Muscle of arm (tissue), 12 donors: Measurements from ENCODE around the gene ALDH2. TPM values are rescaled to one million over a fixed set of nuclear protein-coding genes. Genes with fewer than 3 reads are reported as not detected.
A peak's percentile ranks its signal among the peaks of the same experiment; 100 is the strongest.
"Not testable (repeated sequence)": the region's sequence is repeated elsewhere in the genome, so short reads cannot be mapped to it uniquely, and the experiment has no call there.

Experiments
- DNase-seq: peaks from one replicate; pipeline ENCODE4 v3.0.0-alpha.2; 2013
- polyA plus RNA-seq, 12 donors: library from polyadenylated mRNA; unstranded; fragments of 120-200 nt; gene quantifications; one replicate each; pipeline ENCODE4 v1.2.1, GENCODE V29; 2013; ENCODE audit not compliant: insufficient read length in 12 of 12

The ALDH2 gene
- polyA plus RNA-seq, 12 donors, result 23.1 to 53.9 (median 34.5) TPM; not detected in 1

DNA sequence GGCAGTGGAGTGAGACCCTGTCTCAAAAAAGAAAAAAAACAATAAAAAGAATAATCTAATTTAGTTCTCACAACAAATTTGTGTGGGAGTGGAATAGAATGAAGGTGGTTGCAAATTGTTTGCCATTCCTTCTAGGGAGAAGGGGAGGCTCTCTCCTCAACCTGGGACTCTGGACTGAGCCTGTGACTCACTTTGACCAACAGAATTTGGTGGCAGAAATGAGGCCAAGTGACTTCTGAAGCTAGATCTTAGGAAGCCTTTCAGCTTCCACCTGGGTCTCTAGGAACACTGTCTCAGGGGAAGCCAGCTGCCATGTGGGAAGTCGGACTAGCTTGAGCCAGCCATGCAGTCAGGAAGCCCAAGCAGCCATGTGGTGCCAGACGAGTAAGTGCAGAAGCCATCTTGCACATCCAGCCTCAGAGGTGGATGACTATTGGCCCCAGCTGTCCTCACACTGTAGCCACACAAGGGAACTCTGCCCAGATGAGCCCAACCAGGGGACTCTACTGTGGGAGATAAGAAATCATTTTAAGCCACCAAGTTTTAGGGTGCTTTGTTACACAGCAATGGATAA, 14.4 kb downstream of the ALDH2 start:
- DNase-seq, result no peak

DNA sequence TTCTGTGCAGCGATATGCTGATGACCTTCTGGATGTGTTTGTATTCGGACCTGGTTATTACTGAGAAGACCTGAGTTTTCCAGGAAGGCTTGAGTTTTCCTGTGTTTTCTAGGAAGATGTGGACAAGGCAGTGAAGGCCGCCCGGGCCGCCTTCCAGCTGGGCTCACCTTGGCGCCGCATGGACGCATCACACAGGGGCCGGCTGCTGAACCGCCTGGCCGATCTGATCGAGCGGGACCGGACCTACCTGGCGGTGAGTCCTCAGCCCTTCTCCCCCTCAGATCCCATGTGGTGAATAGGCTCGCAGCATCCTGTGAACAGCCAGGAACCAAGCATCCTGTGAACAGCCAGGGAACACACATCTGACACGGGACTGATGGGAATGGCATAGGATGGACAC, 16.3 kb downstream of the ALDH2 start:
- DNase-seq, result no peak

DNA sequence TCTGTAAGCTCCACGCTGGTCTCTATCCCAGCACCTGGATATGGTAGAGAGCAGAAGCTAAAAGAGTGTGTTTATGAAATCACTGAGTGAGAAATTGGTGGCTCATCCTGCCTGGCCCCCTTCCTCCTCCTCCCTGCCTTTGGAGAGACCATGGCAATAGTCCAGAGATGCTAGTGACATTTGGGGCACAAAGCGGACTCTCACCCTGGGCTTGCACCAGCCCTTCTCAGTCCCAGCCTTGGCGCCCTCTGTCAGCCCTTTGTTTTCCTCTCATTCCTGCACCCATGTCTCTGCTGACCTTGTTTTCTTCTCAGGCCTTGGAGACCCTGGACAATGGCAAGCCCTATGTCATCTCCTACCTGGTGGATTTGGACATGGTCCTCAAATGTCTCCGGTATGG, 18.2 kb downstream of the ALDH2 start:
- no peak for DNase-seq

DNA sequence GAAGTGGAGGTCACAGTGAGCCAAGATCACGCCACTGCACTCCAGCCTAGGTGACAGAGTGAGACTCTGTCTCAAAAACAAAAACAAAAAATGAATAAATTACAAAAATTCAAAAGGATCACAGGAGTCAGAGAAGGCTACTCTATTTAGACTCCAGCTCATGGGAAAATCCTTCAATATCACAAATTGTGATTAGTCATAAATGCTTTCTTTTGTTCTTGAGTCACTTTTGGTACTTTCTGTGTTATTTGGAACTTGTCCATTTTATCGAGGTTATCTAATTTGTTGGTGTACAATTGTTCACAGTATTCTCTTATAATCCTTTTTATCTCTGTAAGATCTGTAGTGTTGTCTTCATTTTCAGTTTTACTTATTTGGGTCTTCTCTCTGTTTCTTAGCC, 18.9 kb downstream of the ALDH2 start:
- DNase-seq, result no peak

DNA sequence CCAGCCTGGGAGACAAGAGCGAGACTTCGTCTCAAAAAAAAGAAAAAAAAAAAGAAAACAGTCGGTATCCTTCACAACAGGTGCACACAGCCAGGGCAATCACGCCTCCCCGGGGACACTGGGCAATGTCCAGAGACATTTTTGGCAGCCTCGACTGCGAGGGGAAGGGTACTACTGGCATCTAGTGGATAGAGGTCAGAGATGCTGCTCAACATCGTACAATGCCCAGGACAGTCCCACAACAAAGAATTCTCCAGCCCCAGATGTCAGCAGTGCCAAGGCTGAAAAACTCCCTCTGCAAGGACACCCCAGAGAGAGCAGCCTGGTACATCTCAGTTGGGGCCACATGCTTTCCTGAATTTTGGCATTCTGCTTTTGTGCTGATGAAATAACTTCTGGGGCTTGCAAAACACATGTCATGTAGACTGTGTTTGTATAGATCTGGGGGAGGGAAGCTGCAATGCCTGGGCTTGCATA, 21.5 kb downstream of the ALDH2 start:
- no peak for DNase-seq

DNA sequence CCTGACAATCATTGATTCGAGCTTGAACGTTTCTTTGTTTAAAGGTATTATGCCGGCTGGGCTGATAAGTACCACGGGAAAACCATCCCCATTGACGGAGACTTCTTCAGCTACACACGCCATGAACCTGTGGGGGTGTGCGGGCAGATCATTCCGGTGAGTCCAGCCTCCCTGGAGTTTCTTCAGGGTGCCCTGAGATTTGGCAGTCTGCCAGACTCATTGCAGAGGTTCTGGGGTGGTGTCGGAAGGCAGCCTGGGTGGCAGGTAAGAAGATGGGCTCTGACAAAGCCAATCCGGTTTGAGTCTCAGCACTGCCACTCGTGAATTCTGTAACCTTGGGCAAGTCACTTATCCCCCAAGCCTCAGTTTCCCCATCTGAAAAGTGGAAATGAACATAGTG, 23.0 kb downstream of the ALDH2 start:
- DNase-seq, result no peak

DNA sequence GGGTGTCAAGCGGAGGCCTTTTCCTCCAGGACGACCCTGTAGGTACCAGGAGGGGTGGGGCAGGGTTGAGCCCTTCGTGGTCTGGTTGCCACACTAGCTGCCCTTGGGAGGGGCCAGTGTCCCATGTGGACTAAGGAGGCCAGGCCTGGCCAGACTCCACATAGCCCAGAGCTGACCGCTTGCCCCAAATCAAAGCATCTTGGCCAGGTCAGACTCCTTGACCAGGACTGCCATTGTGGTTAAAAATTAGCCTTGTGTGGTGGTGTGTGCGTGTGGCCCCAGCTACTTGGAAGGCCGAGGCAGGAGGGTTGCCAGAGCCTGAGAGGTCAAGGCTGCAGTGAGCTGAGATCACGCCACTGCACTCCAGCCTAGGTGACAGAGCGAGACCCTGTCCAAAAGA, 24.8 kb downstream of the ALDH2 start:
- DNase-seq, result no peak

DNA sequence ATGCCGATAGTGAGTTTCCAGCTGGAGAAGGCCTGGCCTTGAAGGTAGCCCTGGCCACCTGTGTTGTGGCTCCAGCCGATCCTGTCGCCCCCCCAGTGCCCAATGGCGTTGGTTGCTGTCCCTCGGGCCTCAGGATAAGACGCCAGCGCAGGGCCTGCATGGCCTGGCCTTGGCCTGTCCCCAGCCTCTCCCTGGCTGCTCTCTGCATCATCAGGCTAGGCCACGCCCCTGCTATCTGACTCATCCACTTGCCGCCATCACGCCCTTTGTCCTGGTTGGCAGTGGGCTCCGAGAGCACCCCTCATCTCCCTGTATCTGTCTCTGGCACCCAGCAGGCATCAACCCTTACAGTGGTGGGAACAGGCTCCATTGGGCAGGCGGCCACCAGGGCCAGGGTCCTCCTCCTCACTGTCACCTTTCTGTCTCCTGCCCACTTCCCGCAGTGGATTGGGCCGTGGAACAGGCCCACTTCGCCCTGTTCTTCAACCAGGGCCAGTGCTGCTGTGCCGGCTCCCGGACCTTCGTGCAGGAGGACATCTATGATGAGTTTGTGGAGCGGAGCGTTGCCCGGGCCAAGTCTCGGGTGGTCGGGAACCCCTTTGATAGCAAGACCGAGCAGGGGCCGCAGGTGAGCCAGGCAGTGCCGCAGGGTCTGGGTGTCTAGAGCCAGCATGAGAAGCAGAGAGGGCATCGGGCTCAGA, 25.6 kb downstream of the ALDH2 start:
- DNase-seq, result no peak

DNA sequence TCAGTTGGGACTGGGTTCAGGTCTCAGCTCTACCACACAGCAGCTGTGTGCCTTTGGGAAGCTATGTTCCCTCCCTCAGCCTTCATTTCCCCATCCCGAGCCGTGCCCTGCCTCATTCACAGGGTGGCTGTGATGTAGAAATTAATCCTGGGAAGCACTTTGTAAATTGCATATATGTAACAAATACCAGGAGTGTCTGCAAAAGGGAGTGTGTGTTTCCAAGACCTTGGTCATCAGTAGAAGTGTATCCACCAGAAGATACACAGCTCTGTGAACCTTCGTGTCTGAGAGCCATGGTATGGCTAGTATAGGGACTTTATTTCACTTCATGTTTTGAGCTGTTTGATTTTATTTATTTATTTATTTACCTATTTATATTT, 26.1 kb downstream of the ALDH2 start:
- DNase-seq, result no peak

DNA sequence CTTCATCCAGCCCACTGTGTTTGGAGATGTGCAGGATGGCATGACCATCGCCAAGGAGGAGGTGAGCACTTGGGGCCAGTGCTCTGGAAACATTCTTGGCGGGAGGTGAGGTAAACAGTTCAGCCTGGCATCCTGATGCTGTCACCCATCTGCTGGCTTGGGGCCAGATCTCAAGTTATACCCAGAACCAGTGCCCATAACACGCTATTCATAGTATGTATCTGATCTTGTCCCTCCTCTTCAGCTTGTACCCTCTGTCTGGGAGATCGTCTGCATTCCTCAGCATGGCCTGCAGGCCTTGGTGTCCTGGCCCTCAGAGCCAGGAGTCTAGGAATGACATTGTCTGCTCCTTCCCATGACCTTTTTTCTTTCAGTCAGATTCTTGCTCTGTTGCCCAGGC, 31.4 kb downstream of the ALDH2 start:
- no peak for DNase-seq

DNA sequence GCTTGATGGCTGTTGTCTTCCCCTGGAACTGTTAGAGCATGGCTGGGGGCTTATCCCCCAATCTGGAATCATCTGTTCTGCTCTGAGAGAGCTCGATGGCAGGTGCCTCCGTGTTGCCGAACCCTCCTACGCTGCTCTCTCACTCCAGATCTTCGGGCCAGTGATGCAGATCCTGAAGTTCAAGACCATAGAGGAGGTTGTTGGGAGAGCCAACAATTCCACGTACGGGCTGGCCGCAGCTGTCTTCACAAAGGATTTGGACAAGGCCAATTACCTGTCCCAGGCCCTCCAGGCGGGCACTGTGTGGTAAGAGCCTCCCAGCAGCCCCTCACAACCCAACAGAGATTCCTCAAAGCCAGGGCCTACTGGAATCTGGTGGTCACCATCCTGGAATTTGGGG, 33.0 kb downstream of the ALDH2 start:
- DNase-seq, result no peak

DNA sequence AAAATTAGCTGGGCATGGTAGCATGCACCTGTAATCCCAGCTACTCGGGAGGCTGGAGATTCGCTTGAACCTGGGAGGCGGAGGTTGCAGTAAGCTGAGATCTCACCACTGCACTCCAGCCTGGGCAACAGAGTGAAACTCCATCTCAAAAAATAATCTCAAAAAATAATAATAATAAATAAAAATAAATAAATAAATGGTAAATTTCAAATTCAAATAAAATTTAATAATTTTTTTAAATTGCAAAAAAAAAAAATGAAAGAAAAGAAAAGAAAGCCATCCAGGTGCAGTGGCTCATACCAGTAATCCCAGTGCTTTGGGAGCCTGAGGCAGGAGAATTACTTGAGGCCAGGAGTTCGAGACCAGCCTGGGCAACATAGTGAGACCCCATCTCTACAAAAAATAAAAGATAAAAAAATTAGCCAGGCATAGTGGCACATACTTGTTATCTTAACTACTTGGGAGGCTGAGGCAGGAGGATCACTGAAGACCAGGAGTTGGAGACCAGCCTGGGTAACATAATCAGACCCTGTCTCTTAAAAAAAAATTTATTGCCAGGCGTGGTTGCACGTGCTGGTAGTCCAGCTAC, 36.4 kb downstream of the ALDH2 start:
- no peak for DNase-seq

DNA sequence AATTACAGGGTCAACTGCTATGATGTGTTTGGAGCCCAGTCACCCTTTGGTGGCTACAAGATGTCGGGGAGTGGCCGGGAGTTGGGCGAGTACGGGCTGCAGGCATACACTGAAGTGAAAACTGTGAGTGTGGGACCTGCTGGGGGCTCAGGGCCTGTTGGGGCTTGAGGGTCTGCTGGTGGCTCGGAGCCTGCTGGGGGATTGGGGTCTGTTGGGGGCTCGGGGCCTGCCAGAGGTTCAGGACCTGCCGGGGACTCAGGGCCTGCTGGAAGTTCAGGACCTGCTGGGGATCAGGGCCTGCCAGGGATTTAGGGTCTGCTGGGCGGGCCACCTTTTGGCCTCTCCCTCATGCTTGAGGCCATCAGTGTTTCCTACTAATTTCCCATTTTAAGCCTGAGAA, 37.1 kb downstream of the ALDH2 start:
- no peak for DNase-seq

DNA sequence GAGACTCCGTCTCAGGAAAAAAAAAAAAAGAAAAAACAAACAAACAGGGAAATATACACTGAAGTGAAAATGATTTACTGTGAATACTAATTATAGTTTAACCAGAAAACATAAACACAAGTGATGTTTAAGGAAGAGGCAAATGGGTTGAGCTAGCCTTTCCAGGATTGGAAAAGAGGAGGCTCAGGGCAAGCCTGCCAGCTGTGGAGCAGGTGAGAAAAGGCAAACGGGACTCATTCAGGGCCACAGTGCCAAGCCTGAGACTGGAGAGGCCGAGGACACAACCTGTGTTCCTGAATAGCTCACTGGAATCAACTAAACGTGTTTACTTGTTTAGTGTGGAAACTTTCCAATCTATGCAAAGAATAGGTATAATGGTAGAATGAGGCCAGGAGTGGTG, 39.6 kb downstream of the ALDH2 start:
- no peak for DNase-seq

DNA sequence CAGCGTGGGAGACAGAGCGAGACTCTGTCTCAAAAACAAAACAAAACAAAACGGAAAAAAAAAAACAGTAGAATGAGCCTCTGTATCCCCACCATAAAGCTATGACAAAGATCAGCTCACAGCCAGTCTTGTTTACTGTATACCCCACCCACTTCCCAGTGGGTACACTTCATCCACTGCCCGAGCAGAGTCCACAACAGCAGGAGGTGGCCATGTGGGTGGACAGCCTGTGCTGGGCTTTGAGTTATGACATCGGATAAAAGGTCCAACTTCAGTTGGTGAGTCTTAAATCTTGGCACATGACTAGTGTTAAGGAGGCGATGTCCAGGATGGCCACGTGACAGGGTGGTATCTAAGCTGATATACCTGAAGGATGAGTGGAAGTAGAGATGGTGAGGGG, 40.5 kb downstream of the ALDH2 start:
- no peak for DNase-seq

DNA sequence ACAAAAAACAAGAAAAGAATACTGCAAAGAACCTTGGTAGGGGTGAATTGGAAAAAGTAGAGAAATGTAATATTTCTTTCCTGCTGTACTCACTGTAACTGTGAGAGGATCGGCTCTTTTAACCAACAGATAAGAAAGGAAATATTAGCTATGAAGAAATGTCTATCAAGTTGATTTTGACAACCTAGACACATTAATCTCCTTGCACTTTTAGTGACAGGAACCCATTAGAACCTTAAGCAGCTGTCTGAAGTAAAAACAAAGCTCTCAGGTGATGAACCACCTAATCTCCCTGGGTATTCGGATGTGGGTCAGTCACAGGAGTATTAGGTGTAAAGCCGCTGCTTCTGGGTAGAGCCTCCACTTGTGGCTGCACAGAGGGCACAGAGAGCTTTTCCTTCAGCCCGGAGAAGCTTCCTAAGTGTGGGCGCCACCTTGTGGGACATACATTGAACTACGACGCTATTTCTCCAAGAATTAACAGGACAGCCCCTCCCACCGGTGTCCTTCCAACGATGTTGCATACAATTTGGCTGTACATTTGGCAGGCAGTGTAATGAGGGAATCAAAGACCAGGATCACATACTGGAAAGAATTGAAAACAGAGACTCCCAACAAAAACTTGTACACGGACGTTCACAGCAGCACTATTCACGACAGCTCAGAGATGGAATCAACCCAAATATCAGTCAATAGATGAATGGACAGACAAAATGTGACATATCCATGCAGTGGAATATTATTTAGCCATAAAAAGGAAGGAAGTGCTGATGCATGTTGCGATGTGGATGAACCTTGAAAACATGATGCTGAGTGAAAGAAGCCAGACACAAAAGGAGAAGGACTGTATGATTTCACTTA, 46.4 kb downstream of the ALDH2 start:
- peak; percentile 81 for DNase-seq

DNA sequence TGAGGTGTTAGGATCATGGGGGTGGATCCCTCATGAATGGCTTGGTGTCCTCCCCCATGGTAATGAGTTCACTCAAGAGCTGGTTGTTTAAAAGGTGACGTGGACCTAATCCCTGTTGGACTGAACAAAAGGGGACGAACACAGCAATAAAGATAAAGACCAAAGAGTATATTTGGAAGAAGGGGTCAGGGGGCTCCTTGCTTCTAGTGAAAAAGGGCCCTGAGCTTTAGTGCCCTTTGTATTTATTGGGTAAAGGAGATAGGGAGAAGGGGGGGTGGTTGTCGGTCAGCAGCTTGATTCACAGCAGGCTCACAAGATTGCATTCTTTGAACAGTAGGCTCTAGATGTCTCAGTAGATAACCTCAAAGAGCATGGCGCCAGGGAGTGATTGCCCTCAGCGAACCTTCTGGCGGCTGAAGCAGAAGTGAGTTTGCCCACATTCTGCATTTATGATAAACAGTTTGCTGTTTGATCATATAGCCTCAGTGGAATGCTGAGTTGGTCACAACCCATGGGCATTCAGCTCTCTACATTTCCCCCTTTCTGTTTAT, 49.4 kb downstream of the ALDH2 start:
- DNase-seq, result no peak

DNA sequence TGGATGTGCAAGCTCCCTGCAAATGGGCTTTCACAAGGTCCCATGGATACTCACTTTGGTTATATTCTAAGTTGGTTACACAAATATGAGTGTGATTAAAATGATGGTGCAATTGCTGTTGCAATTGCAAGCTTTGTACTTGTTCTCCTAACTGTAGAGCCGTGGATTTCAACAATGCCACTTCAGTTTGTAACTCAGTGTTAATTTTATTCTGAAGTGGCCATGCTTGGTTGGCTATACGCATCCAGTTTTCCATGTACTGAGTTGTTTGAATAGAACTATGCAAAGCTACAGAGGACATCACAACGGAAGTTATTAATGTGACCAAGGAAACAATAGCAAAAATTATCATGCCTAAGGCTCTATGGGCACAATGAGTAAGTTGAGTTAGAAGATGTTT, 50.2 kb downstream of the ALDH2 start:
- DNase-seq, result not testable (repeated sequence)

DNA sequence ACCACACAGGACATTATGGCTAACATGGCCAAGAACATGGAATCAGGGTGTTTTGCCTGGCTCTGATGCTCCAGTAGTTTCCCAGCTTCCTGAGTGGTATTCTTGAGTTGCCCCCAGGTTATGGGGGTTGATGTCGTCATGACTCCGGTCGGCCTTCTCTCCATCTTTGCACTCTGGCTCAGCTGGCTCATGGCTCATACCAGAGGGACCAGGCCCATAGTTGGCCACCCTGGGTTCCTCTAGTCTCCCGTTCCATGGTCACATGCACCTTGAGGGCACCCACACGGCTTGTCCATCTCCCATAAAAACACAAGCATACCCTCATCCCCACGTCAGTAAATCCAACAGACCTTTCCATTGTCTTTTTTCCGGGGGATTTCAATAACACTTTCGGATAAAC, 51.6 kb downstream of the ALDH2 start:
- no peak for DNase-seq

DNA sequence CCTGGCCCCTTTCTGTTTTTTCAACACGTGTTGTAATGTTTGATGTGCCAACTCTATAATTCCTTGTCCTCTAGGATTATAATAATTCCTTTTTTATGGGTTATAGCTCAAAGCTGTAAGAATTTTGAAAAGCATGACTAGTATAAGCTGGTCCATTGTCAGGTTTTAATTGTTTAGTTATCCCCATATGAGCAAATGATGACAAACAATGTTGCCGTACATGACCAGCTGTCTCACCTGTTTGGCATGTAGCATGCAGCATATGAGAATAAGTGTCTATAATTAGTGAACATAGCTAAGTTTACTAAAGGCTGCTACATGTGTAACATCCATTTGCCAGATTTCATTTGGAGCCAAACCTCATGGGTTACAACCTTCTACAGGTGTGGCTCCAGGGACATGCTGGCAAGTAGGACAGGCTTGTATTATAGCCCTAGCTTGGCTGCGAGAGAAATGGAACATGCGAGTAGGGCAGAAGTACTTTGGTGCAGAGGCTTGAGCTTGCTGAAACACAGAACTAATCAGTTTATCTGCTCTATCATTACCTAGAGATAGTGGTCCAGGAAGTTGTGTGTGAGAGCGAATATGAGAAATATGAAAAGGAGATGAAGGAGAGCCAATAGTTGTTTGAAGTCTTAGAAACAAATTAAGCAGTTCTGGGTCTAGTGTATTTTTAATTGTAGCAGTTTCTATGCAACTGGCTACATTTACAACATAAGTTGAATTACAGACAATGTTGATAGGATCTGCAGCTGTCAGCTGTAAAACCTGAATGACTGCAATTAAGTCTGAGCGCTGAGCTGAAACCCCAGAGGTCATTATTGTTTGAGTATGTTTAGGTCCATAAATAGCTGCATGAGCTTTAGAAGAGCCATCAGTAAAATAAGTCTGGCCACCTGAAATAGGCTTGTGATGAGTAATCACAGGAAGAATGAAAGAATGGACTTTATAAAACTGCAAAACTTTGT, 52.7 kb downstream of the ALDH2 start:
- no peak for DNase-seq

DNA sequence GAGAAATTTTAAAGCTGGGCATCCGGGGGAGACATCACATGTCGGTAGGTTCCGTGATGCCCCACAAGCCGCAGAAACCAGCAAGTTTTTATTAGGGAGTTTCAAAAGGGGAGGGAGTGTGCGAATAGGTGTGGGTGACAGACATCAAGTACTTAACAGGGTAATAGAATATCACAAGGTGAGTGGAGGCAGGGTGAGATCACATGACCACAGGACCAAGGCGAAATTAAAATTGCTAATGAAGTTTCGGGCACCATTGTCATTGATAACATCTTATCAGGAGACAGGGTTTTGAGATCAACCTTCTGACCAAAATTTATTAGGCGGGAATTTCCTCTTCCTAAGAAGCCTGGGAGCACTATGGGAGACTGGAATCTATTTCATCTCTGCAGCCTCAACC, 54.1 kb downstream of the ALDH2 start:
- not testable (repeated sequence) for DNase-seq
